ENCODE measurements around the gene DAAM2. TPM values are rescaled to one million over a fixed set of nuclear protein-coding genes. Genes with fewer than 3 reads are reported as not detected.

The DAAM2 gene
- total RNA-seq, 2 donors from 2014 or later: 10.1 to 12.2 TPM

- WGBS, 2 donors: 95 to 97% methylated on average over 1 of the region's 1 CpG
- intact Hi-C loops (cut with DNase I): no loop called here
- Histone ChIP-seq H3K27me3 (no peaks in the 10 kb centered on the region), H3K9me3 (no peaks in the 10 kb centered on the region), H3K27ac (no peak overlapping the region), H3K36me3 (replicated peaks in 1 of 2; ENCODE audit: insufficient read depth in 1 of 2, low read depth in 2 of 2) (no peaks in the 10 kb centered on the region), H3K4me1 (peaks cover 18% of the 10 kb centered on the region), H3K4me3 (no peak overlapping the region)
- ATAC-seq (no peak), DNase-seq (no peak)
- TF ChIP-seq POLR2A (IDR thresholded peaks at IDR 0.05) (no peak), CTCF (IDR thresholded peaks at IDR 0.05) (no peak)
These were observed 144.7 kb downstream of the DAAM2 start for GRCh38 chr6:39936857-39937256.

- intact Hi-C loops (cut with DNase I): no loop called here
- ATAC-seq: no peak
- H3K36me3 ChIP-seq (replicated peaks in 1 of 2; ENCODE audit: insufficient read depth in 1 of 2, low read depth in 2 of 2): no peaks in the 10 kb centered on the region
- no peak for TF ChIP-seq CTCF (IDR thresholded peaks at IDR 0.05)
- no peak for TF ChIP-seq POLR2A (IDR thresholded peaks at IDR 0.05)
- H3K4me1 ChIP-seq: peaks cover 18% of the 10 kb centered on the region
- DNase-seq: no peak
- WGBS, 2 donors: 81 to 85% methylated on average over 3 of the region's 3 CpGs
- H3K4me3 ChIP-seq: no peak overlapping the region
- H3K27me3 ChIP-seq: no peaks in the 10 kb centered on the region
- H3K9me3 ChIP-seq: no peaks in the 10 kb centered on the region
- no peak overlapping the region for H3K27ac ChIP-seq
These were observed 145.6 kb downstream of the DAAM2 start for GRCh38 chr6:39937686-39938333.

DNA sequence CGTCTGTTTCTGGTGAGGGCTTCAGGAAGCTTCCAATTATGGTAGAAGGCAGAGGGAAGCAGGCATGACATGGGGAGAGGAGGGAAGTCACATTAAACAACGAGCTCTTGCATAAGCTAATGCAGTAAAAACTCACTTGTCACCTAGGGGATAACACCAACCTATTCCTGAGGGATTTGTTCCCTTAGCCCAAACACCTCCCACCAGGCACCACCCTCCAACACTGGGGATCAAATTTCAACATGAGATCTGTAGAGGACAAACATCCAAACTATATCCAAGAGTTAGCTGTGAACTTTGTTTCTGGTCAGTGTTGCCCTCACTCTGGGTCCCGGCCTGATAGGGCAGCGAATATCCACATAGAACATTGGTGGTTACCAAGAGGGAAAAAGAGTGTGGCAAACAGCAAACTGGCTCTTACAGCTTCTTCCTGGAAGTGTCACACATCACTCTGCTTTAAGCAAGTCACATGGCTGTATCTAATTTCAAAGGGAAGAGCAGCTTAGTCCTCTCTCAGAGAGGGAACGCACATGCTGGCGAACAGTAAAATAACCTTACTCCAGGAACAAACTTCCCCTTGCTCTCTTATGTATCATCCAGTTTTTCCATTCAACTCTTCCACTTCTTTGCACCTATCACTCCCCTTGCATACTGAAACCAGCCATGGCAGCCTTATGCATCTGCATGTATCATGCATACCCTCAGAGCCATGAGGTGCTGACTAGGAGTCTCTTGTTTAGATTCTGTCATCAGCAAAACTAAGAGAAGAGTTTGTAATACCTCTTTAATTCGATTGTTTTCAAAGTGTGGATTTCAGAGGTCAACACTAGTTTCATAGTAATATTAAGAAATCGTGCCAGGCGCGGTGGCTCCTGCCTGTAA lies 146.8 kb downstream of the DAAM2 start:
- no peak overlapping the region for H3K4me3 ChIP-seq
- no peaks in the 10 kb centered on the region for H3K9me3 ChIP-seq
- H3K36me3 ChIP-seq (replicated peaks in 1 of 2; ENCODE audit: insufficient read depth in 1 of 2, low read depth in 2 of 2): no peaks in the 10 kb centered on the region
- WGBS, 2 donors: 79 to 81% methylated on average over 10 of the region's 10 CpGs
- H3K27me3 ChIP-seq: no peaks in the 10 kb centered on the region
- TF ChIP-seq POLR2A (IDR thresholded peaks at IDR 0.05) (no peak), CTCF (IDR thresholded peaks at IDR 0.05) (no peak)
- peaks cover 15% of the 10 kb centered on the region for H3K4me1 ChIP-seq
- no peak for DNase-seq
- no peak overlapping the region for H3K27ac ChIP-seq
- no peak for ATAC-seq
- intact Hi-C loops (cut with DNase I): no loop called here

DNA sequence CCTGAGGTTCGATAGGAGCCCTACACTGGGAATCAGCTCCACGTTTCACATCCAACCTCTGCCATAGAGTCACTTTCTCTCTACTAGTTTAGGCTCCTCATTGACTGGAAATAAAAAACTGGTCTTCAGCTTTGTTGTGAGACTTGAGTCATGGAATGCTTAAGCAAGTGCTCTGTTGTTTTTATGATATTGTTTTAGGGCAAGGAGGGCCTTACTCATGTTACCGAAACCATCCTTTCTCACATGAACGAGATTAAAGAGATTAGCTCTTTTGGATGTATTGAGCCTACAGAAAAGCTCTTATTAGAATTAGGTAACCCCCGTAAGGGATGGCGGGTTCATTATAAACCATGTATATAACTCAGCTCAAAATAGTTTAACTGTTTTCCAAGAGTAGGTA lies 149.0 kb downstream of the DAAM2 start:
- H3K4me3 ChIP-seq: no peak overlapping the region
- no peak for DNase-seq
- H3K9me3 ChIP-seq: no peaks in the 10 kb centered on the region
- H3K4me1 ChIP-seq: peaks cover 15% of the 10 kb centered on the region
- H3K36me3 ChIP-seq (replicated peaks in 1 of 2; ENCODE audit: insufficient read depth in 1 of 2, low read depth in 2 of 2): no peaks in the 10 kb centered on the region
- no peak for TF ChIP-seq CTCF (IDR thresholded peaks at IDR 0.05)
- no peak for TF ChIP-seq POLR2A (IDR thresholded peaks at IDR 0.05)
- 95 to 98% methylated on average over 6 of the region's 6 CpGs for WGBS, 2 donors
- H3K27ac ChIP-seq: no peak overlapping the region
- intact Hi-C loops (cut with DNase I): no loop called here
- no peaks in the 10 kb centered on the region for H3K27me3 ChIP-seq
- no peak for ATAC-seq

All from body of pancreas (tissue), 4 donors.